ENCODE results near the gene WDR36.
A peak's percentile ranks its signal among the peaks of the same experiment; 100 is the strongest.

WDR36 gene

DNA sequence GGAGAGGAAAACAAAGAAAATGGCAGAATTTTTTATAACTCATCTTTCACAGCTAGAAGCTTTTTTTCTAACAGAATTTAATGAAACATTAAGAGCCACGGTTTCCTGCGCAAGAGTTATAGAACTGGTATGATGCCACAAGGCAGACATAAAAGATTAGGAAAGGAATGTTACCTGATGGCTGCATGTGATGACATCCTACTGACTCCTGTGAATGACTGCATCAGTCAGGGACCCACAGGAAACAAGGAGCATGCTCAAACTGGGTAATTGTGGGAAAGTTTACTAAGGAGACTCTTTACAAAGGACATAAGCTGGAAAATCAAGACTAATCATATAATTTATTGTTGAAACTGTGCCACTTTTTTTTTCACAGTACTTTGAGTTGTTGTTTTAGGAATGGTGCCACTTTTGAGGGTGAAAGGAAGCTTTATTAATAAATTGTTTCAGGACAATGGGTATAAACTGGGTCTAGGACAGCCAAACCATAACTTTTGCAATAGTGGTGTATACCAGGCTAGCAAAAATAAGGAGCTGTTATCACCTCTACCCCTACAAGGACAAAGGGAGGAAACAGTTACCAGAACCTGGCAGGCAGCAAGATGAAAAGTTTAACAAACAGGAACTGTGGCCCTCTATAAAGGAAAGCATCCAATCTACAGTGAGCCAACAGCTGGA is 25.7 kb upstream of the WDR36 start:
- H3K4me3 ChIP-seq (ENCODE audit: low read depth, low read length): no peak overlapping the region
- DNase-seq (ENCODE audit: low read depth): no peak
- TF ChIP-seq, protein P1, sequence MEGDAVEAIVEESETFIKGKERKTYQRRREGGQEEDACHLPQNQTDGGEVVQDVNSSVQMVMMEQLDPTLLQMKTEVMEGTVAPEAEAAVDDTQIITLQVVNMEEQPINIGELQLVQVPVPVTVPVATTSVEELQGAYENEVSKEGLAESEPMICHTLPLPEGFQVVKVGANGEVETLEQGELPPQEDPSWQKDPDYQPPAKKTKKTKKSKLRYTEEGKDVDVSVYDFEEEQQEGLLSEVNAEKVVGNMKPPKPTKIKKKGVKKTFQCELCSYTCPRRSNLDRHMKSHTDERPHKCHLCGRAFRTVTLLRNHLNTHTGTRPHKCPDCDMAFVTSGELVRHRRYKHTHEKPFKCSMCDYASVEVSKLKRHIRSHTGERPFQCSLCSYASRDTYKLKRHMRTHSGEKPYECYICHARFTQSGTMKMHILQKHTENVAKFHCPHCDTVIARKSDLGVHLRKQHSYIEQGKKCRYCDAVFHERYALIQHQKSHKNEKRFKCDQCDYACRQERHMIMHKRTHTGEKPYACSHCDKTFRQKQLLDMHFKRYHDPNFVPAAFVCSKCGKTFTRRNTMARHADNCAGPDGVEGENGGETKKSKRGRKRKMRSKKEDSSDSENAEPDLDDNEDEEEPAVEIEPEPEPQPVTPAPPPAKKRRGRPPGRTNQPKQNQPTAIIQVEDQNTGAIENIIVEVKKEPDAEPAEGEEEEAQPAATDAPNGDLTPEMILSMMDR (IDR thresholded peaks at IDR 0.05; ENCODE audit: control insufficient read depth, extremely low read depth, insufficient read depth): no peak

DNA sequence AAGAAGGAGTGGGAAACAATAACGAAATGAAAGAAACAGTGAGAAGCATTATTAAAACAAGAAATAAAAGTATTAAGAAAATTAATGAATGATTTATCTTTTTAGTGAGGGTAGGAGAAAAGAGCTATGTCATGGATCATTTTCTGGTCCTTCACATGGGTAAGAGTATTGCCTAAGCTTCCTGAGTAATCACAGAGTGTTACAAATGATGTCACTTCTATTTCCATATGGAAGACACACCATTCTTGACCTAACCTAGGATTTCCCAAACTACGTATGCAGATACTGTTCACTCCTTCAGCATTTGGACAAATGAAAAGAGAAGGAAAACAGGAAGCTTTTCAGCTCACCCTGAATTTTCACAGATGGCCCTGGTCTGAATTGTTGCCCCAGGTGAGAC is 23.9 kb upstream of the WDR36 start:
- no peak for DNase-seq (ENCODE audit: low read depth)
- H3K4me3 ChIP-seq (ENCODE audit: low read depth, low read length): no peak overlapping the region
- TF ChIP-seq, protein P1 (IDR thresholded peaks at IDR 0.05; ENCODE audit: control insufficient read depth, extremely low read depth, insufficient read depth): no peak

DNA sequence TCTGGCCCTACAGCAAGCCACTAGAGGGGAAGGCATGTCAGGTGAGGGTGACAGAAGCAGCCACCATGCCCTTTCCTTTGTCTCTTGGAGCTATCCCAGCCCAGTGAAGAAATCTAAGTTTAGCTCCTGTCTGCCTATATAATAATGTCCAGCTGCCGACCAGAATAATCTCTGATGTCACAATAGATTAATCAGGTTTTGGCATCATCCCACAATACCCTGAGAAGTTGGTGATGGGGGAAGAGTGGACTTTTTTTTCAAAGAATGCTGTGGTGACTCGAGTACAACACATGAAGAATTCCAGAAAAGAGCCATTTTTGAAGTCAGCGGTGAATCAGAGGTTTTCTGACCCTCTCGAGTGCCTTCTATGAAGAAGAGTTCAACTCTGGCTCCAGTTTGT is 22.3 kb upstream of the WDR36 start:
- TF ChIP-seq, protein P1 (IDR thresholded peaks at IDR 0.05; ENCODE audit: control insufficient read depth, extremely low read depth, insufficient read depth): no peak
- H3K4me3 ChIP-seq (ENCODE audit: low read depth, low read length): no peak overlapping the region
- no peak for DNase-seq (ENCODE audit: low read depth)

DNA sequence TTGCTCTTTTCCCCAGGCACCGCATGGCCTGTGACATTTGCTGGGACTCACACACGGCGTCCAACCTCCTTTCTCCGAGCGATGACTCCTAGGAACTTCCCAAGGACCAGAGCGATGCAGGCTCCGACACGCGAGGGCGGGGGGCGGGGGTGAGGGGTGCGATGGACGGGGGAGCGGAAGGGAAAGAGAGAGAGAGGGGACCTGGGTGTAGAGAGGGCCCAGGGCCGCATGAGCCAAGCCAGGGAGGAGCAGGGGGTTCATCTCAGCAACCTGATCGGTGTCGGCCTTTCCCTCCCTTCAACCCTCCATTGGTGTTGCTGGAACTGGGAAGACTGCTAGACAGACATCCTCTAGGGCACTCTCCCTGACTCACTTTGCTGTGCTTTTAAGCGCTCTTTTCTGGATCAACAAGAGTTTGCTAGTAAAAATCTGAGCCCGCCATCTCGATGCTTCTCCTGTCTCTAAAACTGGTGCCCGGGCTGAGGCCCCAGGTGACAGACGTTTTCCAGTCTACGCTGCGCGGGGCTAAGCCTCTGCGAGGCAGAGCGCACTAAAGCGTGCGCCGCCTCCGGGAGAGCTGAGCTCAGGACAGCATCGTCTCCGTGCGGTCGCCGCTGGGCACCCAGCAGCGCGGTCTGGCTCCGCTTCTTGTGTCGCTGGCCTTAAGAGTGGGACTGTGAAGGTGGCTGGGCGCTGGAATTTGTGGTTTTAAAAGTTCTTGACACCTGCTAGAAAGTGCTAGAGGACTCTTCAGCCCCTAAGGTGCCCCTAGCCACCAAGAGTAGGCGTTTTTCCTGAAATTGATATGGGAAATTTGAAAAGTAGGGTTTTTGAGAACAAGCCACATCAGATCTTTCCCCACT is 21.6 kb upstream of the WDR36 start:
- DNase-seq (ENCODE audit: low read depth): no peak
- TF ChIP-seq, protein P1 (IDR thresholded peaks at IDR 0.05; ENCODE audit: control insufficient read depth, extremely low read depth, insufficient read depth): no peak
- no peak overlapping the region for H3K4me3 ChIP-seq (ENCODE audit: low read depth, low read length)

DNA sequence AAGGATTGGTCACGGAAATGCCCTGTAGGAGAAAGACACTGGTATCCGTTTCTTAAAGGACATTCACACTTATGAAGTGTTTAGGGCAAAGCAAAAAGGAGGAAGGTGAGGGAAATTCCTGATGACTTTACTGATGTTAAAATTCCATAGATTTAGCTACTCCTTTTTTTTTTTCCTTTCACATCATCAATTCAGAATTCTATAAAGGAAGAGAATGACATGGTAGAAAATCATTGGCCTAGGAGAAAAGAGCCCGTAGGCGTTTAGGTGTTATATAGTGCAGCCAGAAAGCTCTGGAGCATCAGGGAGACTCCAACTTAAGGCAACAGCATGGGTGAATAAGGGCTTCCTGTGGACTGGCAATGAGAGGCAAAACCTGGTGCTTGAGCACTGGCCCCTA is 20.7 kb upstream of the WDR36 start, which contains the start of gene TSLP:
Gene TSLP, plus strand, starts transcription at position 301 of the 400 bp plus-strand sequence. CDS start 178 bp downstream, outside the sequence.
- no peak for DNase-seq (ENCODE audit: low read depth)

DNA sequence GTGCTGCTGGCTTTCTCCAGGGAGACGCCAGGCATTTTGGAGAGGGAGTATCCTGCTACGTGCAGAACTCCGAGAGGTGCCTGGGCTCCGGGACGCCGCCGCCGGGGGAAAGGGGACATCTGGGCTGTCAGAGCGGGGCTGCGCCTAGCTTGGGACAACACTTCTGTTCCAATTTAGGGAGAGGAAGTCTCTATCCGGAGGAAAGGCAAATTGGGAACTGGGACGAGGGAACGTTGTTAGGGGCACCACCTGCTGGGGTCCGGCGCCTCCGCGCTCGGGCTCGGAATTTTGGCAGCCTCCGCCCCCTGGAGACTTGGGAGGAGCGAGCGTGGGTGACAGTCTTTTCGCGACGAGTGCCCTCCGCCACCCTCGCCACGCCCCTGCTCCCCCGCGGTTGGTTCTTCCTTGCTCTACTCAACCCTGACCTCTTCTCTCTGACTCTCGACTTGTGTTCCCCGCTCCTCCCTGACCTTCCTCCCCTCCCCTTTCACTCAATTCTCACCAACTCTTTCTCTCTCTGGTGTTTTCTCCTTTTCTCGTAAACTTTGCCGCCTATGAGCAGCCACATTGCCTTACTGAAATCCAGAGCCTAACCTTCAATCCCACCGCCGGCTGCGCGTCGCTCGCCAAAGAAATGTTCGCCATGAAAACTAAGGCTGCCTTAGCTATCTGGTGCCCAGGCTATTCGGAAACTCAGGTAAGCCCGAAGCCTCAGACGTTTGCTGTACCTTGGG is 19.0 kb upstream of the WDR36 start:
- TF ChIP-seq, protein P1 (IDR thresholded peaks at IDR 0.05; ENCODE audit: control insufficient read depth, extremely low read depth, insufficient read depth): 0 out of 2 replicates have a peak, but pooled peaks have one; percentile 9
- no peak for DNase-seq (ENCODE audit: low read depth)
- H3K4me3 ChIP-seq (ENCODE audit: low read depth, low read length): peak overlapping the region; percentile 47

More for the DNA sequence above, 20.7 kb upstream of the WDR36 start, which contains the start of gene TSLP:
- TF ChIP-seq, protein P1 (IDR thresholded peaks at IDR 0.05; ENCODE audit: control insufficient read depth, extremely low read depth, insufficient read depth): no peak
- H3K4me3 ChIP-seq (ENCODE audit: low read depth, low read length): peak within 1 kb of the TSS; percentile 47; the same call in 1 of the 2 replicates

Data from LNCaP clone FGC (cell line).